Right hindlimb (tissue), 1 donor: ENCODE measurements around the gene PLEKHJ1.
A peak's percentile ranks its signal among the peaks of the same experiment; 100 is the strongest.

Experiments used
- DNase-seq: peaks from one replicate; pipeline ENCODE4 v3.0.0-alpha.2; 2018

Gene PLEKHJ1

GRCh38 chr19:2195361-2195760 lies 40.8 kb downstream of the PLEKHJ1 start:
- no peak for DNase-seq

- no peak for DNase-seq
These were observed 41.5 kb downstream of the PLEKHJ1 start for GRCh38 chr19:2194513-2195078.

- no peak for DNase-seq
These were observed 42.3 kb downstream of the PLEKHJ1 start for GRCh38 chr19:2193807-2194206.

- no peak for DNase-seq
These were observed 43.3 kb downstream of the PLEKHJ1 start for GRCh38 chr19:2192862-2193261.

GRCh38 chr19:2191456-2192310 lies 44.4 kb downstream of the PLEKHJ1 start:
- DNase-seq = no peak

- no peak for DNase-seq
These were observed 45.2 kb downstream of the PLEKHJ1 start for GRCh38 chr19:2190848-2191455.

GRCh38 chr19:2189880-2190279 lies 46.2 kb downstream of the PLEKHJ1 start:
- DNase-seq = no peak

GRCh38 chr19:2188708-2189385 lies 47.3 kb downstream of the PLEKHJ1 start:
- DNase-seq = no peak

GRCh38 chr19:2187159-2187558 lies 49.0 kb downstream of the PLEKHJ1 start:
- no peak for DNase-seq

- DNase-seq = peak; percentile 95
These were observed 49.9 kb downstream of the PLEKHJ1 start for GRCh38 chr19:2186071-2186846.

GRCh38 chr19:2185734-2186070 lies 50.4 kb downstream of the PLEKHJ1 start:
- no peak for DNase-seq

GRCh38 chr19:2184422-2184975 lies 51.6 kb downstream of the PLEKHJ1 start:
- DNase-seq = no peak
